H1 (cell line): ENCODE measurements around the gene UMODL1. TPM values are rescaled to one million over a fixed set of nuclear protein-coding genes. Genes with fewer than 3 reads are reported as not detected.

Experiments
- CTCF ChIA-PET: fragments of 300-600 bp; sonication (Branson Sonifier 250); formaldehyde crosslinking; loops from one replicate; lab custom pipeline; 2021; ENCODE audit not compliant: partially characterized antibody; lab: Charles Lee
- POLR2A ChIA-PET: fragments of 300-600 bp; sonication (Branson Sonifier 250); formaldehyde crosslinking; loops from one replicate; lab custom pipeline; 2021; ENCODE audit warnings: inconsistent platforms; ENCODE audit not compliant: partially characterized antibody; lab: Charles Lee
- DNase-seq, 2 experiments: peaks; one replicate each; pipeline versions ENCODE4 v3.0.0 to v3.0.0-alpha.2; 2010 to 2022; ENCODE audit warnings: low spot score in 2 of 2, low read depth in 1 of 2, mixed read lengths in 1 of 2
- FAIRE-seq: peaks from 2 replicates; lab custom pipeline; 2011; peaks lifted over from hg19 to GRCh38; lab: Jason Lieb, UNC
- H2AFZ ChIP-seq: 2 replicates; pipeline ENCODE4 v1.8.1; 2012; ENCODE audit warnings: low read length, inconsistent platforms
- H2AK5ac ChIP-seq: 2 replicates; pipeline ENCODE4 v1.6.1; 2013; ENCODE audit warnings: low read depth, low read length
- H2BK120ac ChIP-seq: replicated peaks from 2 replicates; pipeline ENCODE3; 2013; ENCODE audit warnings: low read depth, low read length, inconsistent platforms
- H2BK12ac ChIP-seq: 2 replicates; pipeline ENCODE4 v1.6.1; 2013; ENCODE audit warnings: low read depth, low read length
- H2BK15ac ChIP-seq: 2 replicates; pipeline ENCODE4 v1.6.1; 2013; ENCODE audit warnings: low read length
- H2BK20ac ChIP-seq: 2 replicates; pipeline ENCODE4 v1.6.1; 2013; ENCODE audit warnings: low read length
- H2BK5ac ChIP-seq: 2 replicates; pipeline ENCODE4 v1.6.1; 2013; ENCODE audit warnings: low read depth, low read length
- H3K14ac ChIP-seq: 2 replicates; pipeline ENCODE4 v1.6.1; 2013; ENCODE audit warnings: inconsistent platforms; ENCODE audit not compliant: insufficient read length
- H3K18ac ChIP-seq: 2 replicates; pipeline ENCODE4 v1.6.1; 2013; ENCODE audit warnings: low read length; ENCODE audit errors: extremely low read depth
- H3K23ac ChIP-seq: 2 replicates; pipeline ENCODE4 v1.6.1; 2013; ENCODE audit warnings: inconsistent platforms; ENCODE audit not compliant: insufficient read length
- H3K23me2 ChIP-seq: 2 replicates; pipeline ENCODE4 v1.6.1; 2013; ENCODE audit warnings: low read depth, low read length
- H3K27ac ChIP-seq: 2 replicates; pipeline ENCODE4 v1.6.1; 2011; ENCODE audit warnings: low read depth, low read length, inconsistent platforms
- H3K27me3 ChIP-seq, 4 experiments: replicated peaks in 1 of 4; 1 replicate in 1 of 4; 2 replicates in 3 of 4; pipeline versions ENCODE4 v1.6.1 to v1.8.1; 2011 to 2013; ENCODE audit warnings: low read length in 3 of 4, mild to moderate bottlenecking in 3 of 4, inconsistent platforms in 2 of 4, mixed read lengths in 2 of 4, moderate library complexity in 1 of 4; ENCODE audit not compliant: control insufficient read depth in 3 of 4, insufficient read depth in 3 of 4; ENCODE audit errors: extremely low read depth in 1 of 4
- H3K36me3 ChIP-seq, 4 experiments: 2 replicates each; pipeline versions ENCODE4 v1.6.1 to v1.8.1; 2011 to 2013; ENCODE audit warnings: mild to moderate bottlenecking in 4 of 4, low read length in 3 of 4, moderate library complexity in 2 of 4, control low read depth in 1 of 4, inconsistent platforms in 1 of 4; ENCODE audit not compliant: insufficient read depth in 4 of 4, control insufficient read depth in 2 of 4
- H3K4ac ChIP-seq: replicated peaks from 2 replicates; pipeline ENCODE3; 2013; ENCODE audit warnings: low read length, low read depth, mixed read lengths, inconsistent platforms; ENCODE audit not compliant: insufficient read length
- H3K4me1 ChIP-seq, 4 experiments: replicated peaks in 1 of 4; 1 replicate in 1 of 4; 2 replicates in 3 of 4; pipeline versions ENCODE4 v1.6.1 to v1.8.1; 2011 to 2013; ENCODE audit warnings: low read length in 3 of 4, inconsistent platforms in 2 of 4, mixed read lengths in 1 of 4; ENCODE audit not compliant: insufficient read depth in 4 of 4, control insufficient read depth in 3 of 4
- H3K4me2 ChIP-seq, 2 experiments: 2 replicates each; pipeline versions ENCODE4 v1.6.1 to v1.8.1; 2011 to 2013; ENCODE audit warnings: low read depth in 2 of 2, low read length in 2 of 2, control low read depth in 1 of 2, inconsistent platforms in 1 of 2, mild to moderate bottlenecking in 1 of 2; ENCODE audit not compliant: insufficient read depth in 1 of 2
- H3K4me3 ChIP-seq, 4 experiments: fragments of 200-600, 300-600 bp in 1 of 4; sonication (generic), shearing (Covaris generic), sonication (Bioruptor Twin) in 1 of 4; 2 replicates each; pipeline versions ENCODE4 v1.5.1 to v1.8.1; 2011 to 2016; ENCODE audit warnings: low read length in 4 of 4, low read depth in 3 of 4, control low read depth in 2 of 4, inconsistent platforms in 2 of 4, mild to moderate bottlenecking in 2 of 4, mixed read lengths in 1 of 4, moderate library complexity in 1 of 4; ENCODE audit not compliant: insufficient read depth in 2 of 4; ENCODE audit errors: extremely low read depth in 1 of 4
- H3K56ac ChIP-seq: replicated peaks from 2 replicates; pipeline ENCODE3; 2013; ENCODE audit warnings: low read depth, mild to moderate bottlenecking, mixed read lengths, low read length, inconsistent platforms; ENCODE audit not compliant: insufficient read length
- H3K79me1 ChIP-seq: 2 replicates; pipeline ENCODE4 v1.6.1; 2013; ENCODE audit warnings: low read depth, low read length, control low read depth
- H3K79me2 ChIP-seq, 2 experiments: 2 replicates each; pipeline versions ENCODE4 v1.6.1 to v1.8.1; 2012 to 2013; ENCODE audit warnings: low read length in 2 of 2, mild to moderate bottlenecking in 2 of 2, inconsistent platforms in 1 of 2; ENCODE audit not compliant: insufficient read depth in 2 of 2, control insufficient read depth in 1 of 2
- H3K9ac ChIP-seq, 4 experiments: replicated peaks in 1 of 4; 1 replicate in 1 of 4; 2 replicates in 3 of 4; pipeline versions ENCODE4 v1.6.1 to v1.8.1; 2011 to 2013; ENCODE audit warnings: low read depth in 3 of 4, low read length in 3 of 4, control low read depth in 2 of 4, mild to moderate bottlenecking in 2 of 4, moderate library complexity in 2 of 4, inconsistent platforms in 1 of 4; ENCODE audit errors: extremely low read depth in 1 of 4
- H3K9me3 ChIP-seq, 2 experiments: 2 replicates each; pipeline versions ENCODE4 v1.6.1 to v1.8.1; 2012 to 2013; ENCODE audit warnings: mild to moderate bottlenecking in 2 of 2, moderate library complexity in 2 of 2, control low read depth in 1 of 2, inconsistent platforms in 1 of 2, low read depth in 1 of 2, low read length in 1 of 2, mixed read lengths in 1 of 2; ENCODE audit not compliant: insufficient read depth in 2 of 2
- H4K20me1 ChIP-seq, 2 experiments: replicated peaks in 1 of 2; 2 replicates each; pipeline versions ENCODE3 to v1.8.1; 2011 to 2013; ENCODE audit warnings: inconsistent platforms in 2 of 2, low read length in 2 of 2, mild to moderate bottlenecking in 1 of 2; ENCODE audit not compliant: insufficient read depth in 2 of 2, control insufficient read depth in 1 of 2
- H4K5ac ChIP-seq: 2 replicates; pipeline ENCODE4 v1.6.1; 2013; ENCODE audit warnings: low read length, low read depth, mixed read lengths, inconsistent platforms; ENCODE audit not compliant: insufficient read length
- H4K8ac ChIP-seq: 2 replicates; pipeline ENCODE4 v1.8.0; 2013; ENCODE audit warnings: mild to moderate bottlenecking, moderate library complexity, low read length, inconsistent platforms; ENCODE audit not compliant: insufficient read depth; ENCODE audit errors: extremely low read depth
- H4K91ac ChIP-seq: replicated peaks from 2 replicates; pipeline ENCODE3; 2013; ENCODE audit warnings: low read length, mixed read lengths, inconsistent platforms; ENCODE audit not compliant: insufficient read length
- BRCA1 ChIP-seq: IDR thresholded peaks from 2 replicates; pipeline ENCODE4 v1.6.1; 2012; ENCODE audit warnings: low read depth, low read length, improper control_type of control experiment
- CEBPB ChIP-seq: IDR thresholded peaks from 2 replicates; pipeline ENCODE4 v1.6.1; 2012; ENCODE audit warnings: low read depth, low read length
- WGBS, 2 experiments: shearing (Covaris generic) in 1 of 2; methylation state at CpG; one replicate each; pipeline versions ENCODE4 v1.1.6 to v1.1.7; 2013 to 2015; ENCODE audit warnings: low lambda C conversion rate in 2 of 2, mixed read lengths in 2 of 2, inconsistent platforms in 1 of 2, low coverage in 1 of 2, missing lambda C conversion rate in 1 of 2; ENCODE audit not compliant: insufficient replicate concordance in 2 of 2, insufficient coverage in 1 of 2, insufficient read length in 1 of 2; ENCODE audit errors: extremely low coverage in 1 of 2, missing lambda C conversion rate in 1 of 2; 5-methylcytosine and 5-hydroxymethylcytosine counted together
- polyA plus RNA-seq, 7 experiments: library from polyadenylated mRNA; depleted of rRNA in 3 of 7; stranded (reverse) in 5 of 7; unstranded in 2 of 7; fragments of >200 nt in 5 of 7; fragments of 200-250 nt in 2 of 7; gene quantifications; 1 replicate in 5 of 7; 2 replicates in 1 of 7; 4 replicates in 1 of 7; pipeline versions ENCODE4 v1.2.1 to v1.2.3, GENCODE V29; 2011 to 2013; ENCODE audit warnings: missing spikeins in 2 of 7, mixed read lengths in 2 of 7
- total RNA-seq: library from RNA; stranded (reverse); fragmentation: NEBNext Ultra II Directional; extraction: Animal tissue kit (Norgen Biotek cat#: 25700); gene quantifications from 2 replicates; pipeline ENCODE4 v1.2.1, GENCODE V29; 2021

UMODL1 gene
- total and polyA plus RNA-seq, 2 of the 8 experiments (the other 6 are each of a cell fraction or from before 2014, with no cell fraction given): not detected

- POLR2A ChIA-PET: no interaction called here
- no peak overlapping the region for H3K27ac ChIP-seq
- no peak overlapping the region for H3K4me2 ChIP-seq
- TF ChIP-seq CEBPB (peak; percentile 54; the same call in 1 of the 2 replicates), BRCA1 (no peak)
- TF ChIP-seq, all 59 proteins: peak for 1
- Histone ChIP-seq H3K27me3 (no peaks in the 10 kb centered on the region; a peak in 2 of 7 replicates), H3K9ac (no peak overlapping the region), H2BK15ac (no peak overlapping the region), H3K18ac (no peak overlapping the region), H3K79me1 (no peaks in the 10 kb centered on the region), H2BK5ac (no peak overlapping the region), H3K4me1 (peaks cover 0 to 6% (median 4%) of the 10 kb centered on the region in 4 experiments; a peak in 4 of 7 replicates), H2BK120ac (no peak overlapping the region), H4K5ac (no peak overlapping the region), H4K8ac (no peak overlapping the region), H2BK12ac (no peak overlapping the region), H3K79me2 (no peaks in the 10 kb centered on the region), H3K14ac (no peak overlapping the region), H2AK5ac (no peak overlapping the region), H3K23ac (no peak overlapping the region), H3K9me3 (no peaks in the 10 kb centered on the region), H3K23me2 (peaks cover 3% of the 10 kb centered on the region; the same call in 1 of the 2 replicates), H2BK20ac (no peak overlapping the region), H4K20me1 (peaks cover 0 to 6% of the 10 kb centered on the region in 2 experiments), H4K91ac (no peak overlapping the region), H2AFZ (no peak overlapping the region), H3K4me3 (no peak overlapping the region), H3K4ac (no peak overlapping the region), H3K36me3 (no peaks in the 10 kb centered on the region; a peak in 1 of 8 replicates), H3K56ac (no peak overlapping the region)
- no peak for FAIRE-seq
- CTCF ChIA-PET: interaction anchor here (1.1 to 3.5 kb wide), 4 partner anchors 9 to 138 kb away, joined by 3 to 22 read pairs (median 4); no protein-coding TSS in a partner anchor
- 77% methylated on average over 11 of the region's 11 CpGs; no CpG with 5 or more reads in 1 of the 2 experiments for WGBS, 2 experiments
- no peak for DNase-seq
These were observed 49.2 kb downstream of the UMODL1 start for GRCh38 chr21:42120101-42120902.
